Measurements from ENCODE around the gene ROR1.
"Not testable (repeated sequence)": the region's sequence is repeated elsewhere in the genome, so short reads cannot be mapped to it uniquely, and the experiment has no call there.

Gene ROR1

GRCh38 chr1:63759778-63760177 is 14.0 kb upstream of the ROR1 start:
- no peak for DNase-seq (ENCODE audit: low read depth in 2 of 2)

GRCh38 chr1:63770381-63770780 is 3.4 kb upstream of the ROR1 start:
- DNase-seq (ENCODE audit: low read depth in 2 of 2), result no peak

- no peak for DNase-seq (ENCODE audit: low read depth in 2 of 2)
Measured at GRCh38 chr1:63772201-63772600, 1.6 kb upstream of the ROR1 start.

- no peak for DNase-seq (ENCODE audit: low read depth in 2 of 2)
Measured at GRCh38 chr1:63772876-63773275, 941 bp upstream of the ROR1 start.

- DNase-seq (ENCODE audit: low read depth in 2 of 2), result no peak
Measured at GRCh38 chr1:63773496-63773814, 362 bp upstream of the ROR1 start.

DNA sequence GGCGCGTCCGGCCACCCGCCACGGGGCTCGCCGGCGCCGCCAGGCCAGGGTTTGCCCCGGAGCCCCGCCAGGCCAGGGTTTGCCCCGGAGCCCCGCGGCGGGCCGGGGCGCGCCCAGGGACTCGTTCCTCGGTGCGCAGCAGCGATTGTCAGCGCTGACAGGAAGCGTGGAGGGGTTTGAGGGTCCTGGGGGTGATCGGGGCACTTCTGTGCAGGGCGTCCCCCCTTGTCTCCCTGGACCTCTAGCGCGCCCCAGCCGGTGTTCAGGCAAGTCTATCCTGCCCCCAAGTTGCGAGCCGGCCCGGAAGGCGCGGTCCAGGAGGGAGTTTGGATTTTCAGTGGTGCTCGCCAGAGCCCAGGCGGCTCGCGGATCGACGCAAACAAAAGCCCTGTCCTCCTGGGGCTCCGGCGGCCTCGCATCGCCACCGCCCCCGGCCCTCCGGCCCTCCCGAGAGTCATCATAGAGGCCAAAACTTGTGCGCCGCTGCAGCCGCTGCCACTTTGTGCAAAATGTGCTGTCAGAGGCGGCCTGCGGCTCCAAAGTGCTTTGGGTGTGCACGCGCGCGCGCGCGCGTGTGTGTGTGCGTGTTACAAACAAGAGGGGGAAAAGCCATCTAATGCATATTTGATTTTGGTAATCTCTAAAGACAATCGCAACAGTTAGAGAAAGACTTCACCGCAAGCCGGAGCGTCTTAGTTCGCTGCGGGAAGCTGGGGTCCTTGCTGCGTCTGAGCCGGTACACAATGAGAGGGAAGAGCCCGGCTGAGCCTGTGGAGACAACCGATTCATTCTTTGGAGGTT is 1.0 kb downstream of the ROR1 start:
- DNase-seq (ENCODE audit: low read depth in 2 of 2), result no peak

DNA sequence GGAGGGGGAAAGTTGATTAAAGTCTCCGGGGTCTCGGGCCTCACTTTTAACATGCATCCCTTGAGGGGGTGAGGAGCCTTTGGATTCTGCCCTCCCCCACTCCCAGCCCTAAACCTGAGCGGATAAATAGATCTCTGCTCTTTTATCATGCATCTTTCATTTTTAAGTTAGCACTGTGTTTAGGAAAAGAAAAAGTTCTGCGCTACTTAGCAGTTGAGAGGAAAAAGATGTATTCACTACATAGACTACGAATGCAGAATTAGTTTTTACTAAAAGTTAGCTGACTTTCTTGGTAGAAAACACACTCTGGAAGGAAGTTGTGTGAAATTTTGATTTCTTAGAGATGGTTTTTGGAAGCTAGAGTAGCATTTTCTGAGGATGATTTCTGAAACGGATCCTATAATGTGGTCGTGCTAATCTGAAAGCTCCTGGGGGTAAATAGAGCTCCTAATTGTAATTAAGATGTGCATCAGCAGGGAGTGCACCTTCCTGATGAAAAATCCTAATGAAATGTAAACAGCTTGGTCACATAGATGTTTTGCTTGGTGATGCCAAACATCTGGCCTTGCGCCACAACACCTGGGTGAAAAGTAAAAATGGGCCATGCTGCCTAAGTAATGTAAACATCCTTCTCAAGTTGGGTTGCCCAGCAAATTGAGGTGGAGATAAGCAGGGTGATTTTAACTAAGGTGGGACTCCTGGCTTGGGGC is 1.8 kb downstream of the ROR1 start:
- no peak for DNase-seq (ENCODE audit: low read depth in 2 of 2)

- DNase-seq (ENCODE audit: low read depth in 2 of 2), result no peak
Measured at GRCh38 chr1:63777286-63777685, 3.5 kb downstream of the ROR1 start.

DNA sequence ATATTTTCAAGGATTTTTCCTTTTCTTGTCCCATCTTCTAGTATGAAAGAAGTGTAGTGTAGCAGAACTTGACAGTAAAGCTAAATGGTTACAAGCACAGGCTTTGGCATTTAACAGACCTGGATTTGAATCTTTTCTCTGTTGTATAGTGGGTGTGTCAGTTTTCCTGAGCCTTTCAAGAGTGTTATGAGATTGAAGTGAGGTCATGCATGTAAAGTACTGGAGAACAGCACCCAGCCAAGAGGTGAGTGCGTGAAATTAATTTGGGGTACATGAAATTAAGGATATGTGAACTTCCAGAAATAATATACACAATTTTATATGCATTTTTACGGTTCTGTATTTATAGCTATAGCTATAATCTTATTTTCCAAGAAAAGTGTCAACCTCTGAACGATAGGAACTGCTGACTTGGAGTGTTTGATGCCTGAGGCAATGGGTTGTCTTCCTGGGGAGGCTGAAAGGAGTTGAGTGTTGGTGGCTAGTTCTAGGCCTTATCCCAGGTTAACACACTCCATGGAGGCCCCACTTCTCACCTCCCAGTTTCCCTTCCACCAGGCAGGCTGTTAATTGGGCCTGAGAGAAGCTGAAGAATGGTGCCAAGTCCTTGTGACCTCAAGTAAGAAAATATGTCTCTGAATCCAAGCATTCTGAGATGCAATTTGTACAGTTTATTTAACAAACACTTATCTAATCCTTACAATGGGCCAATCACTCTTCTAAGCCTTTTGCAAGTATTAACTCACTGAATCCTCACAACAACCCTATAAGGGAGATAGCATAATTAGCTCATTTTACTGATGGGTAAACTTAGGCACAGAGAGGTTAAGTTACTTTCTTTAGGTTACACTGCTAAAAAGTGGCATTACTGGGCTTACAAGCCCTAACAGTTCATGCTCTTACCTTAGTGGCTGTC is 4.4 kb downstream of the ROR1 start:
- DNase-seq (ENCODE audit: low read depth in 2 of 2), result no peak

DNA sequence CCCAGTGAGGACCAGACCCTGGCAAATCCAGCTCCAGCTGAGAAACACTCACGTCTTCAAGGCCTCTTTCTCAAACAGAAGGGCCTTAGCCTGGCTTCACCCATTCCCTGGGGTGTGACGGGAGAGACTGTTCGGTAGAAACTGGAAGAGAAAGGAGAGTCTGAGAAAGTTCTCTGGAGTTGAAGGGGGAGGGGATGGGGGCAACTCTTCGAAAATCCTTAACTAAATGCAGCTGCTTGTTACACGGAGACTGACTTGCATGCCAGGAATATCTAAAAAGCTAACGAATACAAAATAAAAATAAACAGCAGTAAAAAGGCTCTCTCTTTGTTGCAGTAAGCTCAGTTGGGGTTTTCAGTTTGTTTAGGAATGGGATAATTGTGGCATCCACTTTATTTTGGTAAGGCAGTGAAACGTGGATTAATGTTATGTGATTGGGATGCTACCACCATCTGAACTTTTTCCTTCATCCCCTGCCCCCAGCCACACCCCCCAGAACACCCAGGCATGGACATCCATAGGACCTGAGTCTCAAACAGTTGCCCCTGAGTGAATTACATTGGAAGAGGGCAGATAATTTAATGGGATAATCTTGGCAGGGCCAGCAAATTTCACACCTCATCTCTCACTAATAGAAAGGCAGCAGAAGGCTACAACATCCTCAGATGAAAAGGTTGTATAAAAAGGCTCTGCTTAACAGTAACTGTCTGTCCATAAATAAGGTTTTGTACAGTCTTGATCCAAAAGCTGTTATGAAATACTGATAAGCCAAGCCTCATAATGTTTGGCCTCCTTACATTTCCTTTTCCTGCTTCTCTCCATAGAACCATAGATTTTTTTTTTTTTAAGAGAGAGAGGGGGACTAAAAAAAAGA is 5.8 kb downstream of the ROR1 start:
- DNase-seq (ENCODE audit: low read depth in 2 of 2), result no peak

GRCh38 chr1:63780565-63780964 is 6.7 kb downstream of the ROR1 start:
- no peak for DNase-seq (ENCODE audit: low read depth in 2 of 2)

- no peak for DNase-seq (ENCODE audit: low read depth in 2 of 2)
Measured at GRCh38 chr1:63782982-63783381, 9.2 kb downstream of the ROR1 start.

- no peak for DNase-seq (ENCODE audit: low read depth in 2 of 2)
Measured at GRCh38 chr1:63784083-63784482, 10.3 kb downstream of the ROR1 start.

DNA sequence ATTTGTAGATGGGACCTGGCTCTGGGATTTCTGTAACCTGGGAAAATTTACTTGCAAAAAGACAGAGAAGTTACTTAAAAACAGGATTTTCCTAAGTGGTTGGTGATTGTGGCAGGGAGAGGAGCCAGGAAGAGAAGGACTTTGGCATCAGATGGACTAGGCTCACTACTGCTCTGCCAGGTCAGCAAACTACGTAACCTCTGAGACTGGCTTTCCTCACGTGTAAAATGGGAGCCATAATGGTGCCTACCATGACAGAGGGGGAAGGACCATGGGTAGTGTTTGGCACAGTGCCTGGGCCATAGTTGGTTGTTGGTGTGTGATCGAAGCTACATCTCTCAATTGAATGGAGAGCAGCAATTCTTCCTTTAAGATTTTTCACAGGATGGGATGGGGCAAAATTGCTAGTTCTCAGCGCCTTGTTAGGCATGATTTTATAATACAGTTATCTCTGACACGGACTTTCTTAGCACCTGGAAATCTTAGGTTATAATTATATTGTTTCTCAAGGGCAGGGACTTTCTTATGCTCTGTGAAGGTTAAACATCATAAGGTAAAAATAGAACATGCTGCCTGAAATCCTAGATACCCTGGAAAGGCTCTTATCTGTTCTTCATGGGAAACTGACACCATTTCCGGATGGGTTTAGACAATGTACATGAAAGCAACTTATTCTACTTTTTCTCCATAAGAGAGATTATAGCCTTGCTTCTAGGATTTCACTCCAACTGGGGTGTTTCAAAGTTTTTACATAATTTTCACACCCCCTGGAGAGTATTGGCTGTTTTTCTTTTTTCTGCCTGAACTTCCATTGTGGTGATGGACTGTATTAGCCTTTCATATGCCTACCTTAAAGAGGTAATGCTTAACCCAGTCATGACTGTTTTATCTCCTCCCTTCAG is 10.9 kb downstream of the ROR1 start:
- no peak for DNase-seq (ENCODE audit: low read depth in 2 of 2)

DNA sequence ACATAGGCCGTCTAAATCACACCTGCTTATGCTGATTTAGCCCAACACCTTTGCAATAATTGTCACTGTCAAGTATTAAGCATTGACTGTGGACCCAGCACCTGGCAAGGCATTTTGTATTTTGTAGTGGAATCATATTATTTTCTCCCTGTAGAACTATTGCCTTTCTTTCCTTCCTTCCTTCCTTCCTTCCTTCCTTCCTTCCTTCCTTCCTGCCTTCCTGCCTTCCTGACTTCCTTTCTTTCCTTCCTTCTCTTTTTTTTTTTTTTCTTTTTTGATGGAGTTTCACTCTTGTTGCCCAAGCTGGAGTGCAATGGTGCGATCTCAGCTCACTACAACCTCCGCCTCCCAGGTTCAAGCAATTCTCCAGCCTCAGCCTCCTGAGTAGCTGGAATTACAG is 13.5 kb downstream of the ROR1 start:
- not testable (repeated sequence) for DNase-seq (ENCODE audit: low read depth in 2 of 2)

DNA sequence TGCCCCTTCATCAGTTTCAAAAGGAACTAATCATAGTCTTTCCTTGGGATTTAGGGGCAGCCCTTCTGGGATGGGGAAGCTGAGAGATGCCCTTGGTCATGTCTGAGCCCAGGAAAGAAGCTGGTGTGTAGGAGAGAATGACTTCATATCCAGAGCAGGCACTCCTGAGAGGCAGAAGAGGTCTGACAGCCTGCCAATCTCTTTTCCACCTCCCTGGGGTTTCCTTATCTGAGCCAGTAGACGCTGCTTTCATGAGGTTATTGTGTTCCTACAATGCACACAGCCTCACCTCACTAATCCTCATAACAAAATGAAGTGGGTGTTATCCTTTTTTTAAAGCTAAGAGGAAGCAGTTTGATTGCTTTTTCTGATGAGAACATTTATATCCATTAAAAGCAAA is 14.1 kb downstream of the ROR1 start:
- DNase-seq (ENCODE audit: low read depth in 2 of 2), result no peak

DNA sequence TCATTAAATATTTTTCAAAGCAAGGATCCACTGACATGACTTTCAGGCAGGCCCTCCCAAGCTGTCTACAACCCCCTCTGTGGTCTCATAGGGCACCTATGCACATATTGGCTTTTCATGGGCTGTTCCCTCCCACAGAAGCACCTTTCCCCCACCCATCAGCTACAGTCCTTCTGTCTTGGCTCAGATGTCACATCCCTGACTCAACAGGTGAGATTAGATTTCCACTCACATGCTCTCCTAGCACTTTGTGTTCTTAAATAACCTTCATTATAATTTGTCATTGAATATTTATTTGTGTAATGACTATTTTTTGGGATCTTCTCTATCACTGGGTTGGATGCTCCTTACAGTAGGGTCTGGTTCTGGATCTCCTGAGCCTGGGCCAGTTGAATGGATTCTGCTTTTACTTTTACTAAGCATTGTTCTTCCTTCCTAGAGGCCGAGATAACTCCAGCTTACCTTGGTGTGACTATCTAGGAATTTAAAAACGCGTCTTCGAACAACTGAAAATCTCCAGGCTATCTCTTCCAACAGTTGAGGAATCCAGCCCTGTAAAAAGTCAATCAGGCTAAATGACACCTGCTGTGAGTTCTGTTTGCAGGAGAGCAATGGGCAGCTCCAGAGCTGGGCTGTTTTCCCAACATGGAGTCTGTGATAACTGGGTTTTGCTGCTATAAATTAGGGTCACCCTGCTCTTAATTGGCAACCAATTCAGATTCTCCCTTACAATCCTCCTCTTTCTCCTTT is 16.2 kb downstream of the ROR1 start:
- DNase-seq (ENCODE audit: low read depth in 2 of 2), result no peak

- no peak for DNase-seq (ENCODE audit: low read depth in 2 of 2)
Measured at GRCh38 chr1:63790989-63791388, 17.2 kb downstream of the ROR1 start.

GRCh38 chr1:63792152-63792551 is 18.3 kb downstream of the ROR1 start:
- no peak for DNase-seq (ENCODE audit: low read depth in 2 of 2)

- no peak for DNase-seq (ENCODE audit: low read depth in 2 of 2)
Measured at GRCh38 chr1:63793741-63794240, 20.0 kb downstream of the ROR1 start.

All from stimulated activated CD8-positive, alpha-beta memory T cell treated with anti-CD3 and anti-CD28 coated beads, Interleukin-15, amount 100 ng/mL, for 4 hours (primary cell).